K562 (cell line): Measurements from ENCODE around the gene IMP4. TPM values are rescaled to one million over a fixed set of nuclear protein-coding genes. Genes with fewer than 3 reads are reported as not detected.
A peak's percentile ranks its signal among the peaks of the same experiment; 100 is the strongest.

Source experiments
- ATAC-seq: fragments of 200-7000 bp; cut with Tn5 transposase; 3 replicates; pipeline ENCODE4 v1.9.1; 2020; ENCODE audit warnings: moderate library complexity
- BruUV-seq: library from RNA; stranded (reverse); fragments of 400-500 nt; replicated peaks from 2 replicates; lab custom pipeline; 2021; lab: Mats Ljungman, UMichigan
- CTCF ChIA-PET: fragments of 300-600 bp; formaldehyde crosslinking; extraction: SDS; loops from one replicate; lab custom pipeline; 2021; ENCODE audit warnings: low intra/inter-chr PET ratio; lab: Yijun Ruan, JAX
- POLR2A ChIA-PET: fragments of 300-600, 350-650 bp; sonication (Branson Sonifier 250); formaldehyde crosslinking; extraction: SDS; loops from one replicate; lab custom pipeline; 2021; ENCODE audit warnings: antibody characterized with exemption, inconsistent platforms; lab: Yijun Ruan, JAX
- DNase-seq, 4 experiments: peaks; one replicate each; pipeline versions ENCODE4 v3.0.0 to v3.0.0-alpha.2; 2011 to 2018; ENCODE audit warnings: low spot score in 3 of 4, mixed read lengths in 3 of 4; ENCODE audit errors: extremely low read depth in 1 of 4
- FAIRE-seq: peaks from 2 replicates; lab custom pipeline; 2011; peaks lifted over from hg19 to GRCh38; lab: Jason Lieb, UNC
- H2AFZ ChIP-seq: 2 replicates; pipeline ENCODE4 v1.6.0; 2011; ENCODE audit warnings: low read depth, low read length, control low read depth, inconsistent platforms
- H3K27ac ChIP-seq: fragments of 200-600 bp; 3 replicates; pipeline ENCODE4 v1.8.0; 2011; ENCODE audit warnings: low read depth, mild to moderate bottlenecking, control low read depth, inconsistent platforms, low read length, moderate library complexity, mixed read lengths; ENCODE audit errors: extremely low read depth
- H3K27me3 ChIP-seq, 2 experiments: fragments of 300-600 bp in 1 of 2; 2 replicates in 1 of 2; 3 replicates in 1 of 2; pipeline versions ENCODE4 v1.6.0 to v1.8.0; 2011; ENCODE audit warnings: inconsistent platforms in 2 of 2, low read length in 2 of 2, mild to moderate bottlenecking in 1 of 2, mixed read lengths in 1 of 2, moderate library complexity in 1 of 2; ENCODE audit not compliant: control insufficient read depth in 2 of 2, insufficient read depth in 2 of 2
- H3K36me3 ChIP-seq: fragments of 300-600 bp; 3 replicates; pipeline ENCODE4 v1.8.0; 2011; ENCODE audit warnings: mild to moderate bottlenecking, low read length, inconsistent platforms; ENCODE audit not compliant: control insufficient read depth, insufficient read depth
- H3K4me1 ChIP-seq, 2 experiments: fragments of 200-600 bp in 1 of 2; replicated peaks in 1 of 2; 2 replicates in 1 of 2; 3 replicates in 1 of 2; pipeline versions ENCODE4 v1.5.1 to v1.8.0; 2011; ENCODE audit warnings: inconsistent platforms in 2 of 2, low read length in 2 of 2, mild to moderate bottlenecking in 1 of 2, mixed read lengths in 1 of 2, moderate library complexity in 1 of 2; ENCODE audit not compliant: control insufficient read depth in 2 of 2, insufficient read depth in 2 of 2
- H3K4me2 ChIP-seq: 2 replicates; pipeline ENCODE4 v1.6.1; 2011; ENCODE audit warnings: low read length, control low read depth, inconsistent platforms, mixed read lengths; ENCODE audit not compliant: insufficient read depth
- H3K4me3 ChIP-seq: fragments of 200-600 bp; sonication (generic), shearing (Covaris generic); 2 replicates; pipeline ENCODE4 v1.5.1; 2016; ENCODE audit warnings: control low read depth, inconsistent platforms
- H3K79me2 ChIP-seq: fragments of 200-600 bp; 3 replicates; pipeline ENCODE4 v1.8.0; 2011; ENCODE audit warnings: low read length, inconsistent platforms; ENCODE audit not compliant: control insufficient read depth, insufficient read depth
- H3K9ac ChIP-seq, 2 experiments: 2 replicates each; pipeline versions ENCODE4 v1.6.0 to v1.6.1; 2011; ENCODE audit warnings: low read depth in 2 of 2, low read length in 2 of 2, control low read depth in 1 of 2, inconsistent platforms in 1 of 2, mild to moderate bottlenecking in 1 of 2, mixed read lengths in 1 of 2; ENCODE audit not compliant: insufficient read depth in 1 of 2
- H3K9me1 ChIP-seq: one replicate; pipeline ENCODE4 v1.6.0; 2011; ENCODE audit warnings: inconsistent platforms, mild to moderate bottlenecking, low read length, moderate library complexity; ENCODE audit not compliant: control insufficient read depth, insufficient read depth
- H3K9me3 ChIP-seq: replicated peaks from 2 replicates; pipeline ENCODE4 v1.5.1; 2011; ENCODE audit warnings: low read depth, low read length, inconsistent platforms; ENCODE audit not compliant: control insufficient read depth, insufficient read depth
- H4K20me1 ChIP-seq: replicated peaks from 2 replicates; pipeline ENCODE4 v1.6.1; 2011; ENCODE audit warnings: low read length, inconsistent platforms, mixed read lengths; ENCODE audit not compliant: control insufficient read depth, insufficient read depth
- ETS2 ChIP-seq: IDR thresholded peaks from 2 replicates; pipeline ENCODE4 v1.6.1; 2016; ENCODE audit warnings: borderline replicate concordance, missing genetic modification characterization, mild to moderate bottlenecking, moderate library complexity, missing compliant biosample characterization; ENCODE audit not compliant: poor library complexity, severe bottlenecking
- FOXK1 ChIP-seq: sonication (generic); formaldehyde crosslinking; IDR thresholded peaks from 2 replicates; pipeline ENCODE4 v1.8.0; 2022; ENCODE audit warnings: missing genetic modification reagents, mild to moderate bottlenecking, borderline replicate concordance
- LEF1 ChIP-seq: fragments of 450-650 bp; IDR thresholded peaks from 2 replicates; pipeline ENCODE4 v1.6.1; 2016; ENCODE audit warnings: mild to moderate bottlenecking
- NR2C1 ChIP-seq, 2 experiments: fragments of 450-650 bp; IDR thresholded peaks; 2 replicates each; pipeline ENCODE4 v1.6.1; 2017; ENCODE audit warnings: mild to moderate bottlenecking in 2 of 2, antibody characterized with exemption in 1 of 2, inconsistent platforms in 1 of 2, missing compliant biosample characterization in 1 of 2, missing genetic modification characterization in 1 of 2
- NR2C2 ChIP-seq, 2 experiments: fragments of 200-800 bp in 1 of 2; sonication (Bioruptor generic) in 1 of 2; sonication (generic) in 1 of 2; formaldehyde crosslinking in 1 of 2; IDR thresholded peaks; 2 replicates each; pipeline versions ENCODE4 v1.6.1 to v1.8.0; 2016 to 2022; ENCODE audit warnings: mild to moderate bottlenecking in 1 of 2, missing compliant biosample characterization in 1 of 2, missing genetic modification characterization in 1 of 2, missing genetic modification reagents in 1 of 2
- SAP30 ChIP-seq: fragments of 200-600 bp; sonication (generic); IDR thresholded peaks from 2 replicates; pipeline ENCODE4 v1.6.1; 2012; ENCODE audit warnings: borderline replicate concordance, low read depth, mild to moderate bottlenecking, moderate library complexity, low read length, control low read depth, inconsistent platforms; ENCODE audit not compliant: insufficient read depth, poor library complexity, severe bottlenecking
- ZNF444 ChIP-seq: fragments of 250-450 bp; sonication (Bioruptor Pico); IDR thresholded peaks from 2 replicates; pipeline ENCODE4 v1.4.0; 2020; ENCODE audit warnings: mild to moderate bottlenecking, moderate library complexity
- WGBS: fragments of 100-300 bp; shearing (Covaris generic); methylation state at CpG from one replicate; pipeline ENCODE4 v1.1.6; 2016; ENCODE audit warnings: low coverage, mixed read lengths; ENCODE audit not compliant: insufficient coverage; ENCODE audit errors: missing lambda C conversion rate; 5-methylcytosine and 5-hydroxymethylcytosine counted together
- in situ Hi-C: fragments of 300-500 bp; cut with MboI; formaldehyde crosslinking; loops from 4 replicates; pipeline ENCODE4 v1.15.0; 2018; ENCODE audit warnings: inconsistent platforms, mixed read lengths
- intact Hi-C: fragments of 100-400 bp; cut with micrococcal nuclease; formaldehyde crosslinking; loops from 2 replicates; pipeline ENCODE4 v1.14.2; 2022
- polyA plus RNA-seq, 8 experiments: library from polyadenylated mRNA; depleted of rRNA in 4 of 8; stranded (reverse) in 5 of 8; unstranded in 3 of 8; fragments of >200 nt; fragmentation: Nextera tagmentation in 2 of 8; fragmentation: Illumina TruSeq in 1 of 8; extraction: Ambion mirVana in 2 of 8; extraction: Trizol in 1 of 8; gene quantifications; 2 replicates each; pipeline versions ENCODE4 v1.2.1 to v1.2.3, GENCODE V29; 2011 to 2014; ENCODE audit warnings: inconsistent platforms in 1 of 8, missing spikeins in 1 of 8
- total RNA-seq, 7 experiments: library from RNA; depleted of rRNA in 6 of 7; stranded (reverse); fragments of >200 nt in 6 of 7; fragmentation: Illumina TruSeq in 2 of 7; extraction: Trizol in 2 of 7; gene quantifications; 2 replicates each; pipeline versions ENCODE4 v1.2.1 to v1.2.3, GENCODE V29; 2011 to 2021; ENCODE audit warnings: low replicate concordance in 1 of 7

Gene IMP4
- total and polyA plus RNA-seq, 9 of the 15 experiments (the other 6 are each of a cell fraction or from before 2014, with no cell fraction given), result 35.4 to 209 (median 100.0) TPM

DNA sequence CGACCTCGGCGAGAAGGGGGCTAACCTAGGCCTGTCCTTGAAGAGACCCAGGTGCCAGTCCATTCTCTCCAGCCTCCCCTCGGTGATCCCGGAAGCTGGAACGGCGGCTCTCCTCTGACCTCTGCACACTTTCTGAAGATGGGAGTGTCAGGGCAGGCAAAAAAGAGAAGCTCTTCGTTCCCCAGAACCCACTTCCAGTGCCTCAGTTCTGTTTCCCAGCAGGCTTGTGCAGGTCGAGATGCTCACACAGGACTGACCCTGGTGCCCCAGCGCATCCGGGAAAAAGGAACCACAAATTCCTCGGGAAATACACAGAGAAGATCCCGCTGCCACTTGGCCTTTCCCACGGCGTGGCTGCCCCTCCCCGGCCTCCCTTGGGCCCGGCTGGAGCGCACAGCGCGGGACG, 12.5 kb downstream of the IMP4 start:
- peaks cover 19% of the 10 kb centered on the region for H3K79me2 ChIP-seq
- DNase-seq (no peak), FAIRE-seq (peak; percentile 19), ATAC-seq (peak; percentile 5)
- TF ChIP-seq NR2C2 (CRISPR knock-in tag; IDR thresholded peaks at IDR 0.05) (no peak), NR2C2 (tag; IDR thresholded peaks at IDR 0.05) (peak; percentile 63; the same call in 1 of the 2 replicates), LEF1 (no peak), ETS2 (tag) (no peak), ZNF444 (CRISPR knock-in tag) (no peak), NR2C1 (IDR thresholded peaks at IDR 0.05) (peak; percentile 2; the same call in 1 of the 2 replicates), NR2C1 (tag; IDR thresholded peaks at IDR 0.05) (0 out of 2 replicates have a peak, but pooled peaks have one; percentile 27), FOXK1 (peak; percentile 42; the same call in 1 of the 2 replicates), SAP30 (peak; percentile 26)
- H4K20me1 ChIP-seq, result no peaks in the 10 kb centered on the region
- no peaks in the 10 kb centered on the region for H3K9me3 ChIP-seq
- BruUV-seq, result TSS peak; percentile 69
- 11% methylated on average over 18 of the region's 21 CpGs for WGBS
- peaks cover 5 to 41% of the 10 kb centered on the region in 2 experiments; a peak in 4 of 5 replicates for H3K4me1 ChIP-seq
- H3K27me3 ChIP-seq, result no peaks in the 10 kb centered on the region
- peak overlapping the region; percentile 90 for H2AFZ ChIP-seq
- H3K9me1 ChIP-seq, result no peaks in the 10 kb centered on the region
- in situ Hi-C loops (no loop called here), intact Hi-C loops (no loop called here)
- H3K9ac ChIP-seq, result peak overlapping the region; percentile 87 to 96
- peak overlapping the region; percentile 85 for H3K27ac ChIP-seq
- peaks cover 4% of the 10 kb centered on the region; the same call in 1 of the 3 replicates for H3K36me3 ChIP-seq
- peak overlapping the region; percentile 78 for H3K4me3 ChIP-seq
- POLR2A ChIA-PET, result interaction anchor here (1.0 to 5.4 kb wide), 5 partner anchors 11 to 23 kb away, joined by 3 to 63 read pairs (median 7); partner anchors contain the start of gene IMP4
- CTCF ChIA-PET, result interaction anchor here (2.3 kb wide), 1 partner anchor 17 kb away, joined by 8 read pairs; no protein-coding TSS in a partner anchor
- peak overlapping the region; percentile 85 for H3K4me2 ChIP-seq
